Heart left ventricle (tissue), 16 donors: Measurements from ENCODE around the gene NELL1. TPM values are rescaled to one million over a fixed set of nuclear protein-coding genes. Genes with fewer than 3 reads are reported as not detected.

Experiments used
- ATAC-seq, 4 donors: fragments of 200-7000 bp; cut with Tn5 transposase; one replicate each; pipeline ENCODE4 v1.9.1; 2020 to 2022; ENCODE audit warnings: moderate library complexity in 4 of 4, mild to moderate bottlenecking in 3 of 4, moderate number of reproducible peaks in 1 of 4
- DNase-seq, 5 donors: peaks; one replicate each; pipeline ENCODE4 v3.0.0-alpha.2; 2020
- H3K27ac ChIP-seq, 12 donors: fragments of 200-600 bp; sonication (generic) in 4 of 12; one replicate each; pipeline versions ENCODE4 v1.5.0 to v1.8.0; 2016 to 2022; ENCODE audit warnings: mild to moderate bottlenecking in 2 of 12
- H3K27me3 ChIP-seq, 9 donors: fragments of 200-600 bp; sonication (generic) in 2 of 9; one replicate each; pipeline versions ENCODE4 v1.5.1 to v1.8.0; 2016 to 2022; ENCODE audit warnings: mild to moderate bottlenecking in 3 of 9
- H3K36me3 ChIP-seq, 9 donors: fragments of 200-600 bp; sonication (generic) in 2 of 9; one replicate each; pipeline versions ENCODE4 v1.5.0 to v1.8.0; 2018 to 2022; ENCODE audit warnings: mild to moderate bottlenecking in 2 of 9
- H3K4me1 ChIP-seq, 12 donors: fragments of 200-600 bp; sonication (generic) in 4 of 12; one replicate each; pipeline versions ENCODE4 v1.5.0 to v1.8.0; 2016 to 2022; ENCODE audit warnings: mild to moderate bottlenecking in 3 of 12
- H3K4me3 ChIP-seq, 12 donors: fragments of 200-600 bp; sonication (generic) in 4 of 12; one replicate each; pipeline versions ENCODE4 v1.5.0 to v1.8.0; 2017 to 2022; ENCODE audit warnings: mild to moderate bottlenecking in 9 of 12, moderate library complexity in 4 of 12
- H3K9me3 ChIP-seq, 12 donors: fragments of 200-600 bp; sonication (generic) in 4 of 12; one replicate each; pipeline versions ENCODE4 v1.5.0 to v1.8.0; 2016 to 2022; ENCODE audit warnings: mild to moderate bottlenecking in 1 of 12
- POLR2A ChIP-seq, 2 donors: fragments of 450-650 bp; IDR thresholded peaks; one replicate each; pipeline ENCODE4 v1.6.1; 2017; ENCODE audit warnings: antibody characterized with exemption in 2 of 2, mild to moderate bottlenecking in 2 of 2, moderate library complexity in 2 of 2
- WGBS, 4 donors: extraction: QIAGEN DNeasy Blood & Tissue Kit in 2 of 4; methylation state at CpG; one replicate each; pipeline versions ENCODE4 v1.1.5 to v1.1.7; 2013 to 2018; 5-methylcytosine and 5-hydroxymethylcytosine counted together
- intact Hi-C, 10 donors: fragments of 100-400 bp; cut with DNase I; formaldehyde crosslinking; loops; one replicate each; pipeline versions ENCODE4 v1.11.1 to v1.14.2; 2022
- polyA plus RNA-seq, 2 donors: library from polyadenylated mRNA; stranded (reverse); fragments of 200-250 nt; gene quantifications; one replicate each; pipeline ENCODE4 v1.2.3, GENCODE V29; 2013
- total RNA-seq, 9 donors: library from RNA; depleted of rRNA in 2 of 9; stranded (reverse); fragments of >200 nt in 2 of 9; fragmentation: NEBNext Ultra II Directional in 3 of 9; extraction: Animal tissue kit (Norgen Biotek cat#: 25700) in 3 of 9; gene quantifications; one replicate each; pipeline versions ENCODE4 v1.1.0 to v1.2.4, GENCODE V29; 2016 to 2023
- TF ChIP-seq, protein P1 (sequence below), 12 donors: fragments of 200-600 bp; sonication (generic) in 4 of 12; IDR thresholded peaks; one replicate each; pipeline versions ENCODE4 v1.5.0 to v1.8.0; 2018 to 2022; ENCODE audit warnings: antibody characterized with exemption in 12 of 12, mild to moderate bottlenecking in 5 of 12
- donor health status: ischemic (EF 13 %, LVEDD 7.1; RV severe dilation, severe dysfunction).
- donor health status: healthy with polysubstance abuse.
- donor health status: DM: no; HTN: yes; CAD: no.
- donor health status: DM: no; HTN: no; CAD: no.
- donor health status: ischemic (EF 25% LVEDD 6.9; RV normal size, moderate dysfunction).
- donor health status: ischemic (EF 25% LVEDD 5.7; RV mildly dilated, moderate dysfunction).
- donor health status: healthy.
- donor health status: DM: yes; HTN: yes; CAD: no.
- donor health status: ischemic (EF 35%, LVEDD 5.7; RV mildly dilated, moderate dysfunction).
- donor health status: nonischemic (EF 11% LVEDD 7.7; RV severe dilation, severe dysfunction).
- donor health status: DM: yes; HTN: yes; CAD: no.
- donor health status: PGD.
- donor health status: ischemic (EF 29% LVEDD 5.4; RV normal size, mild dysfunction).
- donor health status: nonischemic (EF 23%, LVEDD 6.1; RV moderate dilation, normal function).

Gene NELL1
- total and polyA plus RNA-seq, 11 donors = 1.6 TPM; not detected in 10

DNA sequence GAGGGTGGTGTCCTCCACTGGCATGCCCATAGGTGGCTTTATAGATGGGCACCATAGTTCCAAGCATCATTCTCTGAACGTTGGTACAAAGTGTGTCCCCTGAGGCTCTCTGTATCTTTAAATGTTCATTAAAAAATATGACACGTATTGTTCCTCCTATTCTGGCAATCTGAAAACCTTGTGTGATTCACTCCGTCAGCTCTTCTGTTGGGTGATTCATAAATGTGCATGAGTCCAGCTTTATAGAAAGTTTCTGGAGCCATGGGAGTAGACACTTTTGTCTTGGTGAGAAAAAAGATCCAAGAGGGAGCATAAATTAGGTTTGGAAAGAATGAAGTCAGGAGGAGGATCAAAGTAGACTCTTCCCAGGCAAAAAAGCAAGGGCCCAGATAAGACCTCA, 728.8 kb downstream of the NELL1 start:
- Histone ChIP-seq H3K27ac (no peak overlapping the region), H3K9me3 (no peaks in the 10 kb centered on the region), H3K36me3 (no peaks in the 10 kb centered on the region), H3K4me3 (no peak overlapping the region), H3K4me1 (no peaks in the 10 kb centered on the region), H3K27me3 (no peaks in the 10 kb centered on the region)
- intact Hi-C loops = no loop called here
- ATAC-seq = no peak
- WGBS, 4 donors = 73 to 81% (median 77%) methylated on average over 3 of the region's 3 CpGs
- TF ChIP-seq, protein P1, sequence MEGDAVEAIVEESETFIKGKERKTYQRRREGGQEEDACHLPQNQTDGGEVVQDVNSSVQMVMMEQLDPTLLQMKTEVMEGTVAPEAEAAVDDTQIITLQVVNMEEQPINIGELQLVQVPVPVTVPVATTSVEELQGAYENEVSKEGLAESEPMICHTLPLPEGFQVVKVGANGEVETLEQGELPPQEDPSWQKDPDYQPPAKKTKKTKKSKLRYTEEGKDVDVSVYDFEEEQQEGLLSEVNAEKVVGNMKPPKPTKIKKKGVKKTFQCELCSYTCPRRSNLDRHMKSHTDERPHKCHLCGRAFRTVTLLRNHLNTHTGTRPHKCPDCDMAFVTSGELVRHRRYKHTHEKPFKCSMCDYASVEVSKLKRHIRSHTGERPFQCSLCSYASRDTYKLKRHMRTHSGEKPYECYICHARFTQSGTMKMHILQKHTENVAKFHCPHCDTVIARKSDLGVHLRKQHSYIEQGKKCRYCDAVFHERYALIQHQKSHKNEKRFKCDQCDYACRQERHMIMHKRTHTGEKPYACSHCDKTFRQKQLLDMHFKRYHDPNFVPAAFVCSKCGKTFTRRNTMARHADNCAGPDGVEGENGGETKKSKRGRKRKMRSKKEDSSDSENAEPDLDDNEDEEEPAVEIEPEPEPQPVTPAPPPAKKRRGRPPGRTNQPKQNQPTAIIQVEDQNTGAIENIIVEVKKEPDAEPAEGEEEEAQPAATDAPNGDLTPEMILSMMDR (IDR thresholded peaks at IDR 0.05) = no peak
- no peak for DNase-seq

DNA sequence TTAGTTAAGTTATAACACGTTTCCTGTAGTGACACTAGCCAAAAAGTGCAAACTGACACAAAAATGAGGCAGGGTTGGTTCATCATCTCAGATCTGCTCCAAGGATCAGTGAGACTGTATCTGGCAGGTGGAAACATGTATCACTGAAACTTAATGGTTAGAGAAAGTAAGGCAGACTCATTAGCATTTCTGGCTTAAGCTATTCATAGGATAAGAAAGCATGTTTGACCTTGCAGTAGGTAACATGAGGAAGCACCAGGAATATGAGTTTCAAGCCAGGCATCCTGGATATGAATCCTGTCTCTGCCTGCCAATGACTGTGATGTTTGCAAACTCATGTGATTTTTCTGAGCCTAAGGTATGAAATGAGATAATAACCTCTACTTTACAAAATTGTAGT, 732.1 kb downstream of the NELL1 start:
- no peak for DNase-seq
- no peaks in the 10 kb centered on the region for H3K27me3 ChIP-seq
- intact Hi-C loops = no loop called here
- no peak overlapping the region for H3K27ac ChIP-seq
- H3K4me3 ChIP-seq = no peak overlapping the region
- TF ChIP-seq, protein P1 (IDR thresholded peaks at IDR 0.05) = no peak
- no peak for TF ChIP-seq POLR2A (IDR thresholded peaks at IDR 0.05)
- no peaks in the 10 kb centered on the region for H3K36me3 ChIP-seq
- WGBS, 4 donors = 37 to 69% (median 62%) methylated on average over 1 of the region's 1 CpG
- no peaks in the 10 kb centered on the region for H3K9me3 ChIP-seq
- no peaks in the 10 kb centered on the region for H3K4me1 ChIP-seq
- no peak for ATAC-seq

- no peaks in the 10 kb centered on the region for H3K36me3 ChIP-seq
- intact Hi-C loops = no loop called here
- DNase-seq (no peak), ATAC-seq (no peak)
- no peaks in the 10 kb centered on the region for H3K27me3 ChIP-seq
- 79 to 96% (median 90%) methylated on average over 1 of the region's 1 CpG for WGBS, 4 donors
- no peaks in the 10 kb centered on the region for H3K9me3 ChIP-seq
- no peak overlapping the region for H3K27ac ChIP-seq
- TF ChIP-seq, protein P1 (IDR thresholded peaks at IDR 0.05) = no peak
- TF ChIP-seq POLR2A (IDR thresholded peaks at IDR 0.05) = no peak
- H3K4me1 ChIP-seq = no peaks in the 10 kb centered on the region
- H3K4me3 ChIP-seq = no peak overlapping the region
These were observed 732.9 kb downstream of the NELL1 start for GRCh38 chr11:21402274-21402673.

- TF ChIP-seq POLR2A (IDR thresholded peaks at IDR 0.05) = no peak
- TF ChIP-seq, protein P1 (IDR thresholded peaks at IDR 0.05) = no peak
- Histone ChIP-seq H3K27ac (no peak overlapping the region), H3K36me3 (no peaks in the 10 kb centered on the region), H3K27me3 (no peaks in the 10 kb centered on the region), H3K4me3 (no peak overlapping the region), H3K4me1 (no peaks in the 10 kb centered on the region), H3K9me3 (no peaks in the 10 kb centered on the region)
- DNase-seq (no peak), ATAC-seq (no peak)
- intact Hi-C loops = no loop called here
These were observed 733.7 kb downstream of the NELL1 start for GRCh38 chr11:21403069-21403468.
